CD4-positive, alpha-beta T cell treated with Interferon gamma for 1 hour (primary cell): Measurements from ENCODE around the gene ZCCHC17.
"Not testable (repeated sequence)": the region's sequence is repeated elsewhere in the genome, so short reads cannot be mapped to it uniquely, and the experiment has no call there.

Source experiments
- DNase-seq: peaks from one replicate; pipeline ENCODE4 v3.0.0-alpha.2; 2020

ZCCHC17 gene

GRCh38 chr1:31296486-31297276 is at the start of gene ZCCHC17, which contains the start of gene SNRNP40:
TSS of gene ZCCHC17 (plus strand) at chr1:31297032. CDS start at chr1:31310099, 13,067 bp downstream.
TSS of gene SNRNP40 (minus strand) at chr1:31296788. CDS start at chr1:31296751, 37 bp downstream.
- peak; percentile 97 for DNase-seq

GRCh38 chr1:31248276-31248675 is 48.6 kb upstream of the ZCCHC17 start:
- no peak for DNase-seq

GRCh38 chr1:31249854-31250253 is 47.0 kb upstream of the ZCCHC17 start:
- no peak for DNase-seq

GRCh38 chr1:31257213-31257612 is 39.6 kb upstream of the ZCCHC17 start:
- no peak for DNase-seq

GRCh38 chr1:31258581-31258980 is 38.3 kb upstream of the ZCCHC17 start:
- no peak for DNase-seq

GRCh38 chr1:31259746-31260145 is 37.1 kb upstream of the ZCCHC17 start:
- DNase-seq: no peak

GRCh38 chr1:31261916-31262315 is 34.9 kb upstream of the ZCCHC17 start:
- DNase-seq: no peak

GRCh38 chr1:31262393-31262792 is 34.4 kb upstream of the ZCCHC17 start:
- not testable (repeated sequence) for DNase-seq

- no peak for DNase-seq
Observed at GRCh38 chr1:31263408-31263807, 33.4 kb upstream of the ZCCHC17 start.

- no peak for DNase-seq
Observed at GRCh38 chr1:31264790-31265386, 31.9 kb upstream of the ZCCHC17 start.

GRCh38 chr1:31266547-31266946 is 30.3 kb upstream of the ZCCHC17 start:
- DNase-seq: no peak

GRCh38 chr1:31272369-31272768 is 24.5 kb upstream of the ZCCHC17 start:
- no peak for DNase-seq

GRCh38 chr1:31273619-31274018 is 23.2 kb upstream of the ZCCHC17 start:
- DNase-seq: no peak

- not testable (repeated sequence) for DNase-seq
Observed at GRCh38 chr1:31282426-31282825, 14.4 kb upstream of the ZCCHC17 start.

GRCh38 chr1:31287791-31288190 is 9.0 kb upstream of the ZCCHC17 start:
- DNase-seq: not testable (repeated sequence)

- no peak for DNase-seq
Observed at GRCh38 chr1:31289021-31289420, 7.8 kb upstream of the ZCCHC17 start.

- no peak for DNase-seq
Observed at GRCh38 chr1:31295874-31296485, 852 bp upstream of the ZCCHC17 start.

GRCh38 chr1:31297277-31298247 is 730 bp downstream of the ZCCHC17 start:
- DNase-seq: no peak

- DNase-seq: no peak
Observed at GRCh38 chr1:31299365-31299764, 2.5 kb downstream of the ZCCHC17 start.

GRCh38 chr1:31300193-31300592 is 3.4 kb downstream of the ZCCHC17 start:
- DNase-seq: no peak

- DNase-seq: no peak
Observed at GRCh38 chr1:31302709-31303441, 6.0 kb downstream of the ZCCHC17 start.

GRCh38 chr1:31306278-31306677 is 9.4 kb downstream of the ZCCHC17 start:
- DNase-seq: no peak
